COLO668 (cell line): ENCODE data around the gene BRI3.

Experiments used
- DNase-seq: peaks from one replicate; lab custom pipeline; 2025; ENCODE audit not compliant: unreplicated experiment; lab: John Stamatoyannopoulos, UW

The BRI3 gene

DNA sequence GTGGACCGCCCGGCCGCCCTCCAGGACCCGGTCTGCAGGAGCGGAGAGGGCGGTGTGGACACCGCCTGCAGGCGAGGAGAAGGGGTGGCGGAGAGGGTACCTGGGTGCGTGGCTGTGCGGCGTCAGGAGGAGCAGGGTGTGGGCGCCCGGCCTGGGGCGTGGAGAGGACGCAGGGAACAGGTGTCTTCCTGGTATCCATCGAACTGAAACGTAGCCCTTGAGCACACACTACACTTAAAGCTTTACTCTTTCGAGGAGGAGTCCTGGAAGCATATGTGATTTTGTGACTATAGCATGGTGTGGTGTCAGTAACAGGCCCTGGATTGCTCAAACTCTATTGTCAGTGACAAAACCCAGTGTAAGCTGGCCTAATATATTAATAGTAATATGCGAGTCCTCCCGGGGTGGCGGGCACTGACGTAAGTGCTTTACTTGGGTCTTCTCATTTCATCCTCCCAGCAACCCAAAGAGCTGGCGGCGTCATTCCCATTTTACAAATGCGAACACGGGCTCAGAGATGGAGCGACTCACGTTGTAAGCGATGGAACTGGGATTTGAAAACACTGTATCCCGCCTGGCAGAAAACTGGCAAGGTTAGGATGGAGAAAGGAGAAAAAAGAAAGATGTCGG lies 28.9 kb upstream of the BRI3 start:
- DNase-seq, result peak; percentile 70

DNA sequence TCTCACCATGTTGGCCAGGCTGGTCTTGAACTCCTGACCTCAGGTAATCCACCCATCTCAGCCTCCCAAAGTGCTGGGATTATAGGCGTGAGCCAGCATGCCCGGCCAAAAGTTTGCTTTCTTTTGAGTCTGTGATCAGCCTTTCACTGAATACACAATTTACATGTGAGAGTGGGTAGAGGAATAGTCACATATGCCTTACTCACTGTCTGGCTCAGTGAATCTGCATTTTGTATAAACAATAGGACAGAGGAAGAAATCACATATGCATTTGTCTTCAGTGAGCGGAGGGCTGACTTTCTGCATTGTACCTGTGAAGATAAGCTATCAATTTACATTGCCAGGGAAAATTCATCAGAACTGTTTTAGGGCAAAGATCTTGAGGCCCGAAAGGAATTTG lies 27.0 kb upstream of the BRI3 start:
- no peak for DNase-seq

DNA sequence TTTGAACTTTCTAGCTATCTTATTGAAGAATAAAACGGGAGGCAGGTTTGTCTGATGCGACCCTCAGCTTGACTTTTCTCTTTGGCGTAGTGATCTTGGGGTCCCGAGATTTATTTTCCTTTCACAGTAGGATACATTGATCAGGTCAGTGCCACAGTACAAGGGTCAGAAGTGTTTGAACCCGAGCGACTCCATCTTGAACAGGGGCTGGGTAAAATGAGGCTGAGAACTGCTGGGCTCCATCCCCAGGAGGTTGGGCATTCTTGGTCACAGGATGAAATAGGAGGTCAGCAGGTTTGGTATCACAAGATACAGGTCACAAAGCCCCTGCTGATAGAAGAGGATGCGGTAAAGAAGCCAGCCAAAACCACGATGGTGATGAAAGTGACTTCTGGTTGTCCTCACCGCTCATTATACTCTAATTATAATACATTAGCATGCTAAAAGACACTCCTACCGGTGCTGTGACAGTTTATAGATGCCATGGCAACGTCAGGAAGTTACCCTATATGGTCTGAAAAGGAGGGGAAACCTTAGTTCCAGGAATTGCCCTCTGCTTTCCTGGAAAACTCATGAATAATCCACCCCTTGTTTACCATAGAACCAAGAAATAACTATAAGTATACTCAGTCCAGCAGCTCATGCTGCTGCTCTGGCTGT lies 26.4 kb upstream of the BRI3 start:
- no peak for DNase-seq

DNA sequence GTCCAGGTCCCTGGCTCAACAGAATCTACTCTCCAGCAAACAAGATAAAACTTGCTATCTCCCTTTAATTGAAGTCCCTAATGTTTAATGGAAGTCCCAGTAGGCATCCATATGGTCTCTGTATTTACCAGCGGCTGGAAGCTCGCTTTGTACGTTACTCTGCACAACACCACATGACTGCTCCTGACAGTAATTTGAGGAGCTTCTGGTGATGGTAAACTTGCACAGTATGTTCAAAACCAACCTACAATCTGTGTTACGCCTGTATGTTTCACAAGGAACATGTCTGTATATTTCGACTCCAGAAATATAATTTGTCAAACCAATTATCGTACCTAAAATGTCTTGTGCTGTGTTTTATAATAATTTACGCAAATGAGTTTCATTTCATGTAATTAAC lies 25.1 kb upstream of the BRI3 start:
- DNase-seq, result no peak

DNA sequence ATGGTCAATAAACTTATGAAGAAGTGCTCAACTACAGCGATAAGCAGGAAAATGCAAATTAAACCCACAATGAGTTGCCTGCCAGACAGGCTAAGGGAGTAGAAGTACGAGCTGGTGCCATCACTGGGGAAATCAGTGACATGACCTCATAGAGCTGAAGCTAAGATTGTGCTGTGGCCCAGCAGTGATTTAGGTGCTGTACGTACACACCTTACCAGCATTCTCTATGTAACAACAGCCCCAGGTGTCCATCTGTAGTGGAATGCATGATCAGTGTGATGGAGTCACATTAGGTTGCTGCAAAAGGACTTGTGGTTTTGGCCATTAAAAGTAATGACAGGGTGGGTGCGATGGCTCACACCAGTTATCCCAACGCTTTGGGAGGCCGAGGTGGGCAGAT lies 23.8 kb upstream of the BRI3 start:
- DNase-seq, result no peak

DNA sequence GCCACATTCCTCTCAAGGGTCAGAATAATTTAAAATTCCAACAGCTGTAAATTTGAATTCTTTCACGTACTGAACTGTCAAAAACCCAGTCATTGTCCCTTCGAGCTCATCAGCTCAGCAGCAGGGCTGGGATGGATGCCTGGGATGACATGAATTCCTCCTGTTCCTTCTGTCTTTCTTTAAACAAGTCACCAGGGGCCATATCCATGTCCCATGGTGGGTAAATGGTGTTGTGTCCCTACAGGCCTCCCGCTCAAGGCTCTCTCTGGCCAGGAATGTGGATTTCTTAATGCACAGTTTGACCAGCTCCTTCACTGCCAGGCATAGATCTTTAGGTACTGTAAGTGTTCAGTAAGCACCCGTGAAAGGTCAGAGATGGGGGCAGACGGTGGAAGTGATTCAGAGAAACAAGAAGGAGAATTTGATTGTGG lies 15.6 kb upstream of the BRI3 start:
- DNase-seq, result no peak

DNA sequence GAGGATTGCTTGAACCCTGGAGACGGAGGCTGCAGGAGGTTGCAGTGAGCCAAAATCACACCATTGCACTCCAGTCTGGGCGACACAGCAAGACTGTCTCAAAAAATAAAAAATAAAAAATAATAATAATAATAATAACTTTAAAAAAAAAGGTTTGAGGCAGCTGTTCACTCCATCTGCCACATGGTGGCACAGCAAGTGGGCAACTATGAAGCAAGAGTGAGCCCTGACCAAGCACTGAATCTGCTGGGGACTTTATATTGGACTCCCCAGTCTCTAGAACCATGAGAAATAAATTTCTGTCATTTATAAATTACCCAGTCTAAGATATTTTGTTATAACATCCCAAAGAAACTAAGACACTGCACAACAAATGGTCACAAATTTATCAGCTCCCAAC lies 14.6 kb upstream of the BRI3 start:
- DNase-seq, result no peak

DNA sequence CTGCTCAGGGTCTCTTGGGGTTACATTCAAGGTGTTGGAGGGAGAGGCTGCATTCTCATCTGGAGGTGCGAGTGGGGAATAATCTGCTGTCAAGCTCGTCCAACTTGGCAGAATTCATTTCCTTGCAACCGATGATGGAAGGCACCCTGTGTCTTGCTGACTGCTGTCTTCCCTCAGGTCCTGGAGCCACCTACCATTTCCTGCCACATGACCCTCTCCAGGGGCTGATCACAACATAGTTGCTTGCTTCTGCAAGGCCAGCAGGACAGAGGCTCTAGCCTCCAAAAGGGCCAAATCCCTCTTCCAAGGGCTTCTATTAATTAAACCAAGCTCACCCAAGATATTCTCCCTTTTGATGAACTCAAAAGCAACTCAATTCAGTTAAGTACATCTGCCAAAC lies 14.2 kb upstream of the BRI3 start:
- no peak for DNase-seq

DNA sequence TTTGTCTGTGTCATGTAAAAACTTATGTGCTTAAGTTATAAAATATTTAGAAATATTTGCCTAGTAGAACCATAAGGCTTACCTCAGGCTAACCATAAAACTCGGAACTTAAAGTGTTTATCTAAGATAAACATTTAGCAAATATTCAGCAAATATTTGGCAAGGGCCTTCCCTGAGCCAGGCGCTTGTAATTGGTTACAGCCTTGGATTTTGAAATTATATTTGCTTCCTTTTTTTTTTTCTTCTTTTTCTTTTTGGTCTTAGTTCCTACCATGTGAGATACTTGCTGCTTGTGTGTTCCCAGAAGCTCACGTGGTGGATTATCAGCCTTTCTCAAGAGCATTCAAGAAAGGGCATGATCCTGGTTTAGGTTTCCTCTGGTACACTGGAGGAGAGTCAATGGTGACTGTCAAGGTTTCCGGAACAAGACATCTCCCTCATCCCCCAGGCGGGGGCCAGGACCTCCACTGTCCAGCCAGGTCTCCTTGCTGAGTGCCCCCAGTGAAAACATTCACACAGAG lies 5.2 kb upstream of the BRI3 start:
- DNase-seq, result no peak

DNA sequence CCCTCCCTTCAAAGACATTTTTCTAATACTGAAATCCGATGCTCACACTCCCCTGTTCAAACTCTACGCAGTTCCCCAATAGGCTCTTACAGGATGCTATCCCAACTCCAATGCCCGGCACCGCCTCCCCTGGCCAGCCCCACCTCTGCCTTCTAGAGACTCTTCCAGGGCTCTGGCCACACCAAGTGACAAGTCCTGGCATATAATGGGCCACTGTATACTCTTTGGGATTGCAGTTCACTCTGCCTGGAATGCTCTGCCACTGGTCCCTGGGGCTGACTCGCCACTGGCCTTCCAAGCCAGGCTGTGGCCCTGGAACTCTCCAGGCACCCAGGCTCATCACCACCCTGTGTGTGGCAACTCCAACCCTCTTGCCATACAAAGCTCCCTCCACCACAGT lies 3.1 kb upstream of the BRI3 start:
- DNase-seq, result no peak

DNA sequence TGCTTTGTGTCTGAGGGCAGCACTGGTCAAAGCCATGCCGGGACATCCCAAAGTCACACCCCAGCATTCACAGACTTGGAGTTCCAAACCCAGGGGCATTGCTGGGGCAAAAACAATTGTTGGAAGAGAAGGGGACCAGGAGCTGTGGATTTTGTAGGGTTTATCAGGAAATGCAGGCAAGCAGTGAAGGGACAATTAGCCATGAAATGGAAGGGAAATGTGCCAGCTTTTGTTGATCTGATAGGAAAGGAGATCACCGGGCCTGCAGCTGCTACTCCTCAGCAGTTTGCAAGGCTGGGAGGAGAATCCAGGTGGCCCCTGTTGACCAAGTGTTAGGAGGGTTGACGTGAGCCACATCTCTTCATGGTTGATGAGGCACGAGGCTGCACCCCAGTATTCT lies 2.5 kb upstream of the BRI3 start:
- DNase-seq, result peak; percentile 37

DNA sequence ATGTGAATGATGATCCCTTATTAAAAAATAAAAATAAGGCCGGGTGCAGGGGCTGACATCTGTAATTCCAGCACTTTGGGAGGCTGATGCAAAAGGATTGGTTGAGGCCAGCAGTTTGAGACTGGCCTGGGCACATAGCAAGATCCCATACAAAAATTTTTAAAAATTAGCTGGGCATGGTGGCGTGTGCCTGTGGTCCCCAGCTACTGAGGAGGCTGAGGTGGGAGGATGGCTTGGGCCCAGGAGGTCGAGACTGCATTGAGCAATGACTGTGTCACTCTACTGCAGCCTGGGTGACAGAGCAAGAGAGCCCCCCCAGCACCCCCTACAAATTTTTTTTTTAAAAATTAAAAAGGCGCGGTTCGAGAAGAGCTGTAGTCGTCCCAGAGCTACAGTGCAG lies 1.2 kb upstream of the BRI3 start:
- DNase-seq, result no peak

DNA sequence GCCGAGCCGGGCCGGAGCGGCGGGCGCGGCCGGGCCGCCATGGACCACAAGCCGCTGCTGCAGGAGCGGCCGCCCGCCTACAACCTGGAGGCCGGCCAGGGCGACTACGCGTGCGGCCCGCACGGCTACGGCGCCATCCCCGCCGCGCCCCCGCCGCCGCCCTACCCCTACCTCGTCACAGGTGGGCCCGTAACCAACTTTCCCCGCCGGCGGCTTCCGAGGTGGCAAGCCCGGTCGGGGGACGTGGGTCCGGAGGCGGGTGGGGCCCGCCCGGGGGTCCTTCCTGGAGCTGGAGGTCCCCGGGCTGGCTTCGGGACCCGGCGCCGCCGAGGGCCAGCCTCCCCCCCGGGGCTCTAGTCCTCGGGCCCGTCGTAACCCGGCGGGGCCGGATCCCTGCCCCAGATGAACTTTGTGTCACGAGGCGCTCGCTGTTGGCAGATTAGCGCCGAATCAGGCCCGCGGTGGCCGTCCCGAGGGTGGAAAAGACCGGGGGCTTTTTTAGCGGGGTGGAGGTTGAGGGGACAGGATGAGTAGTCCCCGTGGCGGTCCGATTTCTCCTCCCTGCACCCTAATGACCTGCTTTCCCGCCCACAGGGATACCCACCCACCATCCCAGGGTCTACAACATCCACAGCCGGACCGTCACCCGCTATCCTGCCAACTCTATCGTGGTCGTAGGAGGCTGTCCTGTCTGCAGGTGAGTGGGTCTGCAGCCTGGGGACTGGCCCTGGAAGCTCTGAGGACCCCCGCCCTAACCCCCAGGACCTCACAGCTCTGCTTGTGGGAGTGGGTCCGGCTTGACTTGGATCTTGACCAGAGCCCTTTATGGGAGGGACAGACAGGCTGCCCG lies 496 bp downstream of the BRI3 start:
- peak; percentile 49 for DNase-seq

DNA sequence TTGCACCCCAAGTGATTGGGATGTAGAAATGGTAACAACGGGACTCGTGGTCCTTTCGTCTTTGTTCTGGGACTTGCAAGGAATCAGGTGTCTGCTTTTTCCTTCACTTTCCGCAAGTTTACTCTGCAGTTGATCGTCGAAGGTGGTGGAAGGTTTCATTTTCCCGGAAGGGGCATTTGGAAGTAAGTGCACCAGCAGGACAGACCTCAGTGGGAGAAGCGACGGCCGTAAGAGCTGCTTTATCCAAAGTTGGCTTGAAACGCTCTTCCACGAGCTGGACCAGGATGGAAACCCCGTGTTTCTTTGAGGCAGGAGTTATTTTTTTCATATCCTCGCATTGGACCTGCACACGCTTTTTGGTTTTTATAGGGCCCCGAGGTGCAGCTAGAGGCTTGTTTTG lies 1.2 kb downstream of the BRI3 start:
- no peak for DNase-seq

DNA sequence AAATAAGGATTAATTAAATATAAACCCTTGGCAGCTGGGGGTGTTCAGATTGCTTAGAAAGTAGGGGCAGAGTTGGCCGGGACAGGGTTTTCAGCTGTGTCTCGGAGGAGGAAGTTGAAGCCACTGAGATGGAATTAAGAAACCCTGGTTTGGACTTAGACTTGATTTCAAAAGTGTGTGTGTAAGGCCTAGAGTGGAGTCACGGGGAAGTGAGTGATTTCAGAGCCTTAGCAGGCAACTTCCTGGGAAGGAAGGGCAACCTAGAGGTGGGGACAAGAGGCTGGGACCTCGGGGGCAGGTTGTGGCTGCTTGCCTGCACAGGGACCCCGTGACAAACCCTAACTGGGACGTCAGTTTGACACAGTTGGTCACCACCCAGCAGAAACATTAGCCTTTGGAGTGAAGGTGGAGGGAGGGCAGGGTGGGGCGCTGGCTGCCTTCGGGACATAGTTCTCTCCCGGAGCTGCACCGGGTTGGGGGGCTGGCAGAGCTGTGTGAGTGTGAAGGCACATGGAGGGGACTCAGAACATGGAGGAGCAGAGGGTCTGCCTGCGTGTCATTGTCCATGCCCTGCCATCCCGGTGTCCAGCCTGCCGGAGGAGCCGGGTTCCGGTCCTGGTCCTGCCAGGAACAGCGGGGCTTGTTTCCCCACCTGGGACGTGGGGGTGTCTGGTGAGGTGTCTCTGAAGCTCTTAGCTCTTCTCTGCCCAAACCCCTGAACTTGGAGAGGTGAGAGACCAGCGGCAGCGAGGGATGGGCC lies 1.8 kb downstream of the BRI3 start:
- no peak for DNase-seq

DNA sequence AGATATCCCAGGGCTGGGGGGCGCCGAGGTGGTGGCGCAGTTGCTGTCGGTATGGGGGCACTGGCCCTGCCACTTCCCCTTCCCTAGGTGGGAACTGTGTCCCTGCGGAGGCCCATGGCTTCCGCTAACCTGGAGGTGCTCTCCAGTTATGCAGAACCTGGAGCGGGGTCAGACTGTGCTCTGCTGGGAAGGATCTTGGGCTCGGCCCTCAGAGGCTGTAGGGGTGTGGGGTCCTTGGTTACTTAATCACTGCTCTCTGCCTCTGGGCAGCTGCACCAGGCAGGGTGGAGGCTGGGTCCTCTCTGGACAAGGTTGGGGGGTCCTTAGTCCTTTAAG lies 2.4 kb downstream of the BRI3 start:
- DNase-seq, result no peak

DNA sequence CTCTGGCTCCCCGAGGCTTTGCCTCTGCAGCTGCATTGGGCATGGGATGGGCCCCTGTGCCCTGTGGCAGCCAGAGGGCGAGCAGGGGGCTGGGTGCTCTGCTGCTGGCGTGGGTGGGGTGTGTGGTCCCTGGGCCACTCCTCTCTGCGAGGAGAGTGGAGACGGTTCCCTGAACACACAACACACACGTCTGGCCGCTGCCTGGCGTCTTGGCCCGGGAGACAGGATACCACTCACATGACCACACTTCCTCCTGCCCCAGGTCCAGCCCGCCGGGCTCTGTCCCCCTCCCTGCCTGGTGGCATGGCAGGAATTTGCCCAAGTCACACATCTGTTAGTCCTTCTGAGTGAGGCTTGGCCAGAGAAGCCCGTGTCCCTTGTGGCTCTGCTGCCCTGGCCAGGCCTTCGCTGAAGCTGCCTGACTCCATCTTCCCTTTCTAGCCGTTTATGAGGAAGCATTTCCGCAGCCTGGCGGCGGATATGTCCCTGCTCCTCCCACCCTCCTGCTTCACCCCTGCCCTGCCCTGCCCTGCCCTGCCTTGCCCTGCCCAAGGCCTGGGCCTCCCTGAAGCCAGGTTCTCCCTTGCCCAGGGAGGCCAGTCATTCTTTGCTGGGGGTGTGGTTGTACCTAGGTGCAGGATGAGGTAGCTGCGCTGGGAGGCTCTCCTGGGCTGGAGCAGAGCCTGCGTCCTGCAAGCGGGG lies 3.0 kb downstream of the BRI3 start:
- peak; percentile 39 for DNase-seq

DNA sequence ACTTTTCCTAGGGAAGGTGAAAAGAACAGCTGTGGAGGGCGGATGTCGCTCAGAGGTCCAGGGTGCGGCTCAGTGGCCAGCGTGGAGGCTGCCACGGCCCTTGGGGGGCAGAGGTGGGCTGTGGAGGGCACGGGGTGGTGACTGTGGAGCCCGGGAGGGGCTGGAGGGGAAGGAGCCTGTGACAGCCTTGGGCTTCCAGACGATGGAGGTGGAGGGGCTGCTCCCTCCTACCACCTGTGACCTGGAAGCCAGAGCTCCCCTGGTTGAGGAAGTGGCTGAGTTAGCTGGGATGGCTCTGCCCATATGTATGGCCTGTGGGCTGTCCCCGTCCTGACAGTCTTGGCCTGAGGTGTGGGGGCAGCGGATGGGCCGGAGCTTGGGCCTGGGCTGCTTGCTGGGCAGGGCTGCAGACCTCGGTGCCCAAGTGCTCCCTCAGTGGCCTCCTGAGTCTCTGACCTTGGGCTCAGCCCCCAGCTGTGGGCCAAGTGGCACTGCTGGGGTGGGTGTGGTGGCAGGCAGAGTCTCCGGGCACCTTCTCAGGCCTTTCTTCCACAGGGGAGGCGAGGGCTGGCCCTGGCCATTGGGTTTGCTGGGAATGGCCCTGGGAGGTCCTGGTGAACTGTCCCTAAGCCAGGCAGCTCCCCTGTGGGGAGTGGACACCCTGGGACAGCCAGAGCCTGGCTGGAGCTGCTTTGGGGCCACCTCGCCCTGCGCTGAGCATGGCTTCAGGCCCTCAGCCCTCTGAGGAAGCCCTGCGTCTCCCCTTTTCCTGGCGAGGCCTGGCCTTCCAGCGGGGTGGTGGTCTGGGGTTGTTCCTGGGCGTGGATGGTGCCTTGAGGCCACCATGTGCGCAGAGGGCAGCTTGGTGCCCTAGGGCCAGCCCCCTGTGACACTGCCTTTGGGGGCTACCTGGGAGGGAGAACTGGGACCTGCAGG lies 3.9 kb downstream of the BRI3 start:
- DNase-seq, result no peak

DNA sequence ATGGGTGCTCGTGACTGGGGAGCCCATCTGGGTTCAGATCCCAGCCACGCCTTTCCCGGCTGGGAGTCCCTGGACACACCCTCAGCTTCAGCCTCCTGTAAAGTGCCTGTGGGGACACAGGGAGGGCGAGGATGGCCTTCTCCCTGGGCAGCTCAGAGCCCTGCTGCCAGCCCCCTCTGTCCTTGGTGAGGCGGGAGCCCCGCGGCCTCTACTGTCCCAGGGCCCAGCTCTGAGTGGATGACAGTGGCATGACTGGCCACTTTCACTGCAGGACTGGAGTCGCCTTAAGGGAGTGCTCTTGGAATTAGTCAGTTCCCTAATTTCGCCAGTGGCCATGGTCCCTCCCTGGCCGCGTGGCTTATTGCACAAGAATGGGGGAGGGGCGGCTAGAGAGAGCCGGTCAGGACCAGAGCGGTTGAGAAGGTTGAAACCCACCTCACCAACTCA lies 4.6 kb downstream of the BRI3 start:
- DNase-seq, result no peak
